K562 (cell line): ENCODE measurements around the gene RNU5D-1. TPM values are rescaled to one million over a fixed set of nuclear protein-coding genes. Genes with fewer than 3 reads are reported as not detected.

Source experiments
- ATAC-seq: fragments of 200-7000 bp; cut with Tn5 transposase; 3 replicates; pipeline ENCODE4 v1.9.1; 2020; ENCODE audit warnings: moderate library complexity
- BruUV-seq: library from RNA; stranded (reverse); fragments of 400-500 nt; replicated peaks from 2 replicates; lab custom pipeline; 2021; lab: Mats Ljungman, UMichigan
- CTCF ChIA-PET: fragments of 300-600 bp; formaldehyde crosslinking; extraction: SDS; loops from one replicate; lab custom pipeline; 2021; ENCODE audit warnings: low intra/inter-chr PET ratio; lab: Yijun Ruan, JAX
- POLR2A ChIA-PET: fragments of 300-600, 350-650 bp; sonication (Branson Sonifier 250); formaldehyde crosslinking; extraction: SDS; loops from one replicate; lab custom pipeline; 2021; ENCODE audit warnings: antibody characterized with exemption, inconsistent platforms; lab: Yijun Ruan, JAX
- DNase-seq, 4 experiments: peaks; one replicate each; pipeline versions ENCODE4 v3.0.0 to v3.0.0-alpha.2; 2011 to 2018; ENCODE audit warnings: low spot score in 3 of 4, mixed read lengths in 3 of 4; ENCODE audit errors: extremely low read depth in 1 of 4
- FAIRE-seq: peaks from 2 replicates; lab custom pipeline; 2011; peaks lifted over from hg19 to GRCh38; lab: Jason Lieb, UNC
- H2AFZ ChIP-seq: 2 replicates; pipeline ENCODE4 v1.6.0; 2011; ENCODE audit warnings: low read depth, low read length, control low read depth, inconsistent platforms
- H3K27ac ChIP-seq: fragments of 200-600 bp; 3 replicates; pipeline ENCODE4 v1.8.0; 2011; ENCODE audit warnings: low read depth, mild to moderate bottlenecking, control low read depth, inconsistent platforms, low read length, moderate library complexity, mixed read lengths; ENCODE audit errors: extremely low read depth
- H3K27me3 ChIP-seq, 2 experiments: fragments of 300-600 bp in 1 of 2; 2 replicates in 1 of 2; 3 replicates in 1 of 2; pipeline versions ENCODE4 v1.6.0 to v1.8.0; 2011; ENCODE audit warnings: inconsistent platforms in 2 of 2, low read length in 2 of 2, mild to moderate bottlenecking in 1 of 2, mixed read lengths in 1 of 2, moderate library complexity in 1 of 2; ENCODE audit not compliant: control insufficient read depth in 2 of 2, insufficient read depth in 2 of 2
- H3K36me3 ChIP-seq: fragments of 300-600 bp; 3 replicates; pipeline ENCODE4 v1.8.0; 2011; ENCODE audit warnings: mild to moderate bottlenecking, low read length, inconsistent platforms; ENCODE audit not compliant: control insufficient read depth, insufficient read depth
- H3K4me1 ChIP-seq, 2 experiments: fragments of 200-600 bp in 1 of 2; replicated peaks in 1 of 2; 2 replicates in 1 of 2; 3 replicates in 1 of 2; pipeline versions ENCODE4 v1.5.1 to v1.8.0; 2011; ENCODE audit warnings: inconsistent platforms in 2 of 2, low read length in 2 of 2, mild to moderate bottlenecking in 1 of 2, mixed read lengths in 1 of 2, moderate library complexity in 1 of 2; ENCODE audit not compliant: control insufficient read depth in 2 of 2, insufficient read depth in 2 of 2
- H3K4me2 ChIP-seq: 2 replicates; pipeline ENCODE4 v1.6.1; 2011; ENCODE audit warnings: low read length, control low read depth, inconsistent platforms, mixed read lengths; ENCODE audit not compliant: insufficient read depth
- H3K4me3 ChIP-seq: fragments of 200-600 bp; sonication (generic), shearing (Covaris generic); 2 replicates; pipeline ENCODE4 v1.5.1; 2016; ENCODE audit warnings: control low read depth, inconsistent platforms
- H3K79me2 ChIP-seq: fragments of 200-600 bp; 3 replicates; pipeline ENCODE4 v1.8.0; 2011; ENCODE audit warnings: low read length, inconsistent platforms; ENCODE audit not compliant: control insufficient read depth, insufficient read depth
- H3K9ac ChIP-seq, 2 experiments: 2 replicates each; pipeline versions ENCODE4 v1.6.0 to v1.6.1; 2011; ENCODE audit warnings: low read depth in 2 of 2, low read length in 2 of 2, control low read depth in 1 of 2, inconsistent platforms in 1 of 2, mild to moderate bottlenecking in 1 of 2, mixed read lengths in 1 of 2; ENCODE audit not compliant: insufficient read depth in 1 of 2
- H3K9me1 ChIP-seq: one replicate; pipeline ENCODE4 v1.6.0; 2011; ENCODE audit warnings: inconsistent platforms, mild to moderate bottlenecking, low read length, moderate library complexity; ENCODE audit not compliant: control insufficient read depth, insufficient read depth
- H3K9me3 ChIP-seq: replicated peaks from 2 replicates; pipeline ENCODE4 v1.5.1; 2011; ENCODE audit warnings: low read depth, low read length, inconsistent platforms; ENCODE audit not compliant: control insufficient read depth, insufficient read depth
- H4K20me1 ChIP-seq: replicated peaks from 2 replicates; pipeline ENCODE4 v1.6.1; 2011; ENCODE audit warnings: low read length, inconsistent platforms, mixed read lengths; ENCODE audit not compliant: control insufficient read depth, insufficient read depth
- C11orf30 ChIP-seq: fragments of 450-650 bp; IDR thresholded peaks from 2 replicates; pipeline ENCODE4 v1.6.1; 2016; ENCODE audit warnings: low read depth, mild to moderate bottlenecking
- CEBPG ChIP-seq, 3 experiments: fragments of 200-800 bp in 1 of 3; sonication (Bioruptor generic) in 1 of 3; sonication (generic) in 1 of 3; formaldehyde crosslinking in 1 of 3; IDR thresholded peaks in 2 of 3; conservative IDR thresholded peaks in 1 of 3; 2 replicates each; pipeline versions ENCODE4 v1.6.1 to v1.8.0; 2016 to 2022; ENCODE audit warnings: missing compliant biosample characterization in 2 of 3, missing genetic modification characterization in 2 of 3, mild to moderate bottlenecking in 1 of 3, missing genetic modification reagents in 1 of 3
- EP300 ChIP-seq: IDR thresholded peaks from 2 replicates; pipeline ENCODE4 v1.6.1; 2012; ENCODE audit warnings: low read length, improper control_type of control experiment
- FOXM1 ChIP-seq, 2 experiments: fragments of 450-650 bp in 1 of 2; sonication (generic) in 1 of 2; formaldehyde crosslinking in 1 of 2; IDR thresholded peaks; 2 replicates each; pipeline versions ENCODE4 v1.6.1 to v1.9.0; 2017 to 2022; ENCODE audit warnings: low read depth in 2 of 2, mild to moderate bottlenecking in 2 of 2, missing genetic modification reagents in 1 of 2, moderate library complexity in 1 of 2
- FOXP1 ChIP-seq: sonication (generic); formaldehyde crosslinking; IDR thresholded peaks from 2 replicates; pipeline ENCODE4 v1.8.0; 2022; ENCODE audit warnings: mild to moderate bottlenecking, missing genetic modification reagents
- KDM5B ChIP-seq: fragments of 200-600 bp; sonication (generic); IDR thresholded peaks from 2 replicates; pipeline ENCODE4 v1.6.1; 2012; ENCODE audit warnings: low read depth, mild to moderate bottlenecking, moderate library complexity, low read length, control low read depth, inconsistent platforms; ENCODE audit not compliant: insufficient replicate concordance
- MAX ChIP-seq: sonication (generic); formaldehyde crosslinking; IDR thresholded peaks from 2 replicates; pipeline ENCODE4 v1.9.0; 2022; ENCODE audit warnings: mild to moderate bottlenecking, missing genetic modification reagents
- PRMT5 ChIP-seq: sonication (generic); formaldehyde crosslinking; IDR thresholded peaks from 2 replicates; pipeline ENCODE4 v1.5.0; 2020; ENCODE audit warnings: missing genetic modification reagents
- SMAD2 ChIP-seq: fragments of 150-350 bp; IDR thresholded peaks from 2 replicates; pipeline ENCODE4 v1.6.1; 2014; ENCODE audit warnings: low read depth, mild to moderate bottlenecking, low read length
- SPI1 ChIP-seq: IDR thresholded peaks from 2 replicates; pipeline ENCODE4 v1.6.1; 2011; ENCODE audit warnings: low read depth, low read length, control low read depth, borderline replicate concordance
- STAT5A ChIP-seq: IDR thresholded peaks from 2 replicates; pipeline ENCODE4 v1.6.1; 2012; ENCODE audit warnings: low read length, inconsistent platforms, borderline replicate concordance
- U2AF2 ChIP-seq: fragments of 200-400 bp; formaldehyde crosslinking; optimal IDR thresholded peaks from 2 replicates; pipeline ENCODE3; 2017; ENCODE audit warnings: low read depth, mild to moderate bottlenecking, low read length
- ZBTB8A ChIP-seq: fragments of 450-650 bp; IDR thresholded peaks from 2 replicates; pipeline ENCODE4 v1.6.1; 2018; ENCODE audit warnings: mild to moderate bottlenecking, moderate library complexity; ENCODE audit not compliant: partially characterized antibody
- ZNF445 ChIP-seq: fragments of 250-450 bp; sonication (Bioruptor Pico); IDR thresholded peaks from 2 replicates; pipeline ENCODE4 v1.4.0; 2020; ENCODE audit warnings: low read depth, mild to moderate bottlenecking, moderate library complexity
- ZNF778 ChIP-seq: fragments of 450-650 bp; formaldehyde crosslinking; IDR thresholded peaks from 2 replicates; pipeline ENCODE4 v1.4.0; 2020; ENCODE audit warnings: mild to moderate bottlenecking, moderate library complexity
- ZNF785 ChIP-seq: fragments of 250-450 bp; sonication (Bioruptor Pico); IDR thresholded peaks from 2 replicates; pipeline ENCODE4 v1.4.0; 2020; ENCODE audit warnings: mild to moderate bottlenecking
- WGBS: fragments of 100-300 bp; shearing (Covaris generic); methylation state at CpG from one replicate; pipeline ENCODE4 v1.1.6; 2016; ENCODE audit warnings: low coverage, mixed read lengths; ENCODE audit not compliant: insufficient coverage; ENCODE audit errors: missing lambda C conversion rate; 5-methylcytosine and 5-hydroxymethylcytosine counted together
- in situ Hi-C: fragments of 300-500 bp; cut with MboI; formaldehyde crosslinking; loops from 4 replicates; pipeline ENCODE4 v1.15.0; 2018; ENCODE audit warnings: inconsistent platforms, mixed read lengths
- intact Hi-C: fragments of 100-400 bp; cut with micrococcal nuclease; formaldehyde crosslinking; loops from 2 replicates; pipeline ENCODE4 v1.14.2; 2022
- polyA plus RNA-seq, 8 experiments: library from polyadenylated mRNA; depleted of rRNA in 4 of 8; stranded (reverse) in 5 of 8; unstranded in 3 of 8; fragments of >200 nt; fragmentation: Nextera tagmentation in 2 of 8; fragmentation: Illumina TruSeq in 1 of 8; extraction: Ambion mirVana in 2 of 8; extraction: Trizol in 1 of 8; gene quantifications; 2 replicates each; pipeline versions ENCODE4 v1.2.1 to v1.2.3, GENCODE V29; 2011 to 2014; ENCODE audit warnings: inconsistent platforms in 1 of 8, missing spikeins in 1 of 8
- total RNA-seq, 7 experiments: library from RNA; depleted of rRNA in 6 of 7; stranded (reverse); fragments of >200 nt in 6 of 7; fragmentation: Illumina TruSeq in 2 of 7; extraction: Trizol in 2 of 7; gene quantifications; 2 replicates each; pipeline versions ENCODE4 v1.2.1 to v1.2.3, GENCODE V29; 2011 to 2021; ENCODE audit warnings: low replicate concordance in 1 of 7
- TF ChIP-seq, protein P1 (sequence below): fragments of 200-800 bp; sonication (Bioruptor generic); IDR thresholded peaks from 2 replicates; pipeline ENCODE4 v1.6.1; 2017; ENCODE audit warnings: missing genetic modification characterization, missing compliant biosample characterization
- TF ChIP-seq, protein P2 (sequence below): fragments of 450-650 bp; formaldehyde crosslinking; conservative IDR thresholded peaks from 2 replicates; pipeline ENCODE4 v1.4.0; 2022; ENCODE audit warnings: mild to moderate bottlenecking, missing genetic modification characterization

The RNU5D-1 gene
- total and polyA plus RNA-seq, 9 of the 15 experiments (the other 6 are each of a cell fraction or from before 2014, with no cell fraction given) = under 0.01 TPM; not detected in 8

- FAIRE-seq (no peak), ATAC-seq (no peak), DNase-seq (no peak)
- peaks cover 54% of the 10 kb centered on the region for H3K79me2 ChIP-seq
- peaks cover 13 to 22% of the 10 kb centered on the region in 2 experiments for H3K4me1 ChIP-seq
- intact Hi-C loops (loop anchor here (5.0 kb wide), 1 partner anchor 39 kb away; no protein-coding TSS in a partner anchor), in situ Hi-C loops (no loop called here)
- H3K27me3 ChIP-seq = no peaks in the 10 kb centered on the region
- H3K9ac ChIP-seq = peak overlapping the region; percentile 99; a peak in 3 of 4 replicates
- H3K27ac ChIP-seq = peak overlapping the region; percentile 98
- H4K20me1 ChIP-seq = peaks cover 31% of the 10 kb centered on the region
- 55% methylated on average over 13 of the region's 13 CpGs for WGBS
- ChIA-PET CTCF (interaction anchor here (0.5 kb wide), 1 partner anchor 7 kb away, joined by 3 read pairs; no protein-coding TSS in a partner anchor), POLR2A (interaction anchor here (0.7 to 11.6 kb wide), 11 partner anchors 9 to 522 kb away, joined by 3 to 253 read pairs (median 5); partner anchors contain the start of genes BEST4, BTBD19, DYNLT4 and UROD)
- no TSS peak for BruUV-seq
- H3K36me3 ChIP-seq = peaks cover 60% of the 10 kb centered on the region
- H3K4me3 ChIP-seq = peak overlapping the region; percentile 75
- peak overlapping the region; percentile 93 for H3K4me2 ChIP-seq
- H3K9me3 ChIP-seq = no peaks in the 10 kb centered on the region
- peaks cover 10% of the 10 kb centered on the region for H3K9me1 ChIP-seq
- H2AFZ ChIP-seq = no peak overlapping the region
- TF ChIP-seq ZBTB8A (no peak), C11orf30 (no peak), KDM5B (peak; percentile 17), SPI1 (0 out of 2 replicates have a peak, but pooled peaks have one; percentile 29), FOXM1 (IDR thresholded peaks at IDR 0.05; ENCODE audit: low read depth) (no peak), FOXM1 (CRISPR knock-in tag; IDR thresholded peaks at IDR 0.05; ENCODE audit: low read depth) (no peak), STAT5A (no peak), ZNF785 (CRISPR knock-in tag) (no peak), EP300 (no peak), ZNF445 (CRISPR knock-in tag) (no peak), PRMT5 (CRISPR knock-in tag) (no peak), MAX (CRISPR knock-in tag) (peak; percentile 35; the same call in 1 of the 2 replicates), SMAD2 (no peak), FOXP1 (CRISPR knock-in tag) (0 out of 2 replicates have a peak, but pooled peaks have one; percentile 60), CEBPG (CRISPR knock-in tag; IDR thresholded peaks at IDR 0.05) (peak; percentile 29; the same call in 1 of the 2 replicates), CEBPG (tag; conservative IDR thresholded peaks at IDR 0.05 in 1 of 2, IDR thresholded peaks at IDR 0.05 in 1 of 2) (no peak), U2AF2 (no peak), ZNF778 (CRISPR knock-in tag) (no peak)
- TF ChIP-seq, protein P1, sequence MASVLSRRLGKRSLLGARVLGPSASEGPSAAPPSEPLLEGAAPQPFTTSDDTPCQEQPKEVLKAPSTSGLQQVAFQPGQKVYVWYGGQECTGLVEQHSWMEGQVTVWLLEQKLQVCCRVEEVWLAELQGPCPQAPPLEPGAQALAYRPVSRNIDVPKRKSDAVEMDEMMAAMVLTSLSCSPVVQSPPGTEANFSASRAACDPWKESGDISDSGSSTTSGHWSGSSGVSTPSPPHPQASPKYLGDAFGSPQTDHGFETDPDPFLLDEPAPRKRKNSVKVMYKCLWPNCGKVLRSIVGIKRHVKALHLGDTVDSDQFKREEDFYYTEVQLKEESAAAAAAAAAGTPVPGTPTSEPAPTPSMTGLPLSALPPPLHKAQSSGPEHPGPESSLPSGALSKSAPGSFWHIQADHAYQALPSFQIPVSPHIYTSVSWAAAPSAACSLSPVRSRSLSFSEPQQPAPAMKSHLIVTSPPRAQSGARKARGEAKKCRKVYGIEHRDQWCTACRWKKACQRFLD (CRISPR knock-in tag) = 0 out of 2 replicates have a peak, but pooled peaks have one; percentile 20
- TF ChIP-seq, protein P2, sequence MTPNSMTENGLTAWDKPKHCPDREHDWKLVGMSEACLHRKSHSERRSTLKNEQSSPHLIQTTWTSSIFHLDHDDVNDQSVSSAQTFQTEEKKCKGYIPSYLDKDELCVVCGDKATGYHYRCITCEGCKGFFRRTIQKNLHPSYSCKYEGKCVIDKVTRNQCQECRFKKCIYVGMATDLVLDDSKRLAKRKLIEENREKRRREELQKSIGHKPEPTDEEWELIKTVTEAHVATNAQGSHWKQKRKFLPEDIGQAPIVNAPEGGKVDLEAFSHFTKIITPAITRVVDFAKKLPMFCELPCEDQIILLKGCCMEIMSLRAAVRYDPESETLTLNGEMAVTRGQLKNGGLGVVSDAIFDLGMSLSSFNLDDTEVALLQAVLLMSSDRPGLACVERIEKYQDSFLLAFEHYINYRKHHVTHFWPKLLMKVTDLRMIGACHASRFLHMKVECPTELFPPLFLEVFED (CRISPR knock-in tag) = no peak
Observed at GRCh38 chr1:44777969-44778635, 47.1 kb upstream of the RNU5D-1 start.
